Natural killer cell (primary cell): ENCODE data around the gene CAMKK1. TPM values are rescaled to one million over a fixed set of nuclear protein-coding genes. Genes with fewer than 3 reads are reported as not detected.

Experiments used
- ATAC-seq, 3 donors: fragments of 150-1000 bp in 2 of 3; fragments of 200-7000 bp in 1 of 3; cut with Tn5 transposase; 1 replicate in 1 of 3; 2 replicates in 2 of 3; pipeline ENCODE4 v1.10.0; 2021; ENCODE audit warnings: mild to moderate bottlenecking in 2 of 3, moderate library complexity in 2 of 3
- DNase-seq, 2 donors: peaks; one replicate each; pipeline versions ENCODE4 v3.0.0 to v3.0.0-alpha.2; 2013 to 2021; ENCODE audit warnings: mixed read lengths in 1 of 2
- H3K27ac ChIP-seq: one replicate; pipeline ENCODE4 v1.5.1; 2013; ENCODE audit warnings: mild to moderate bottlenecking, low read length
- H3K27me3 ChIP-seq: one replicate; pipeline ENCODE4 v1.6.1; 2013; ENCODE audit warnings: low read length; ENCODE audit not compliant: control insufficient read depth, insufficient read depth
- H3K36me3 ChIP-seq: one replicate; pipeline ENCODE4 v1.6.1; 2013; ENCODE audit warnings: low read length; ENCODE audit not compliant: control insufficient read depth, insufficient read depth
- H3K4me1 ChIP-seq: one replicate; pipeline ENCODE4 v1.6.1; 2013; ENCODE audit warnings: low read length; ENCODE audit not compliant: control insufficient read depth, insufficient read depth
- H3K4me3 ChIP-seq: one replicate; pipeline ENCODE4 v1.5.1; 2013; ENCODE audit warnings: low read length
- H3K9me3 ChIP-seq: one replicate; pipeline ENCODE4 v1.6.1; 2013; ENCODE audit warnings: low read length; ENCODE audit not compliant: control insufficient read depth, insufficient read depth
- H3K27ac Mint-ChIP-seq, 2 donors: one replicate each; pipeline ENCODE4 v1.8.0; 2022; ENCODE audit warnings: mild to moderate bottlenecking in 2 of 2, mixed read lengths in 2 of 2, moderate library complexity in 1 of 2
- H3K27me3 Mint-ChIP-seq, 2 donors: one replicate each; pipeline ENCODE4 v1.8.0; 2022; ENCODE audit warnings: low read depth in 2 of 2, mixed read lengths in 2 of 2
- H3K36me3 Mint-ChIP-seq: one replicate; pipeline ENCODE4 v1.8.0; 2022; ENCODE audit warnings: mixed read lengths
- H3K4me1 Mint-ChIP-seq, 2 donors: one replicate each; pipeline ENCODE4 v1.8.0; 2022; ENCODE audit warnings: mixed read lengths in 2 of 2
- H3K4me3 Mint-ChIP-seq: one replicate; pipeline ENCODE4 v1.8.0; 2022; ENCODE audit warnings: mild to moderate bottlenecking, moderate library complexity, mixed read lengths
- H3K9me3 Mint-ChIP-seq, 2 donors: one replicate each; pipeline ENCODE4 v1.8.0; 2022; ENCODE audit warnings: mixed read lengths in 2 of 2
- CTCF ChIP-seq: fragments of 200-600 bp; IDR thresholded peaks from one replicate; pipeline ENCODE4 v1.8.0; 2022; ENCODE audit warnings: antibody characterized with exemption
- WGBS: methylation state at CpG from one replicate; pipeline ENCODE4 v1.1.7; 2013; ENCODE audit warnings: missing lambda C conversion rate; ENCODE audit not compliant: insufficient coverage; 5-methylcytosine and 5-hydroxymethylcytosine counted together
- intact Hi-C: fragments of 100-400 bp; cut with micrococcal nuclease; formaldehyde crosslinking; loops from one replicate; pipeline ENCODE4 v1.14.2; 2022
- total RNA-seq, 4 donors: library from RNA; stranded (reverse); fragments of 120-200 nt in 1 of 4; gene quantifications; one replicate each; pipeline versions ENCODE4 v1.2.3 to v1.2.4, GENCODE V29; 2013 to 2022

The CAMKK1 gene
- total RNA-seq, 3 donors from 2014 or later (not counting 1 experiment from before 2014, with no cell fraction given): 3.2 to 4.3 (median 3.9) TPM

GRCh38 chr17:3866276-3866675 lies 26.6 kb downstream of the CAMKK1 start:
- H3K27ac Mint-ChIP-seq: no peak overlapping the region
- 93% methylated on average over 21 of the region's 21 CpGs for WGBS
- no peaks in the 10 kb centered on the region for H3K36me3 Mint-ChIP-seq
- H3K4me3 Mint-ChIP-seq: no peak overlapping the region
- Histone ChIP-seq H3K4me3 (no peak overlapping the region), H3K27ac (no peak overlapping the region), H3K36me3 (no peaks in the 10 kb centered on the region), H3K4me1 (peaks cover 8% of the 10 kb centered on the region), H3K27me3 (no peaks in the 10 kb centered on the region), H3K9me3 (no peaks in the 10 kb centered on the region)
- intact Hi-C loops: no loop called here
- DNase-seq: no peak
- peaks cover 8 to 14% of the 10 kb centered on the region in 2 donors for H3K4me1 Mint-ChIP-seq
- no peaks in the 10 kb centered on the region for H3K27me3 Mint-ChIP-seq
- no peak for ATAC-seq
- H3K9me3 Mint-ChIP-seq: no peaks in the 10 kb centered on the region
- TF ChIP-seq CTCF: no peak

DNA sequence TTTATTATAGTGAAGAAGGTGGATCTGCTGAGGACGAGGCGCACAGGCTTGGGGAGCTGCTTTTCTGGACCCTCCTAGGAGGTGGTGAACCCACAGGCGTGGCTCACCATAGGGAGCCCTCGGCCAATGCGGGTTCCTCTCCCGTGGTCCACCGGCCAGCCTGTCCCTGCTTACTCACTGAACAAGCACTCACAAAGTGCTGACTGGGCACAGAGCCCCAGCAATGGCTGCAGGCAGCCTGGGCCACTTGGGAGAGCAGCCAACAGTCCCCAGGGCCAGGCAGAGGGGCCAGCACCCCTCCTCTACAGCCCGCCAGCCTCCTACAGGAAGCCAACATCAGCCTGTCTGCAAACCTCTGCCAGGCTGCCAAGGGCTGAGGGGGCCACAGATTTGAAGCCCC lies 27.7 kb downstream of the CAMKK1 start:
- H3K27me3 ChIP-seq: no peaks in the 10 kb centered on the region
- no peaks in the 10 kb centered on the region for H3K27me3 Mint-ChIP-seq
- no peak overlapping the region for H3K4me3 Mint-ChIP-seq
- no peaks in the 10 kb centered on the region for H3K4me1 ChIP-seq
- no peak overlapping the region for H3K27ac Mint-ChIP-seq
- no peaks in the 10 kb centered on the region for H3K9me3 Mint-ChIP-seq
- intact Hi-C loops: no loop called here
- no peak overlapping the region for H3K4me3 ChIP-seq
- peaks cover 0 to 5% of the 10 kb centered on the region in 2 donors for H3K4me1 Mint-ChIP-seq
- no peak for TF ChIP-seq CTCF
- H3K36me3 Mint-ChIP-seq: no peaks in the 10 kb centered on the region
- 85% methylated on average over 8 of the region's 8 CpGs for WGBS
- no peak overlapping the region for H3K27ac ChIP-seq
- no peak for DNase-seq
- no peaks in the 10 kb centered on the region for H3K36me3 ChIP-seq
- no peak for ATAC-seq
- no peaks in the 10 kb centered on the region for H3K9me3 ChIP-seq

DNA sequence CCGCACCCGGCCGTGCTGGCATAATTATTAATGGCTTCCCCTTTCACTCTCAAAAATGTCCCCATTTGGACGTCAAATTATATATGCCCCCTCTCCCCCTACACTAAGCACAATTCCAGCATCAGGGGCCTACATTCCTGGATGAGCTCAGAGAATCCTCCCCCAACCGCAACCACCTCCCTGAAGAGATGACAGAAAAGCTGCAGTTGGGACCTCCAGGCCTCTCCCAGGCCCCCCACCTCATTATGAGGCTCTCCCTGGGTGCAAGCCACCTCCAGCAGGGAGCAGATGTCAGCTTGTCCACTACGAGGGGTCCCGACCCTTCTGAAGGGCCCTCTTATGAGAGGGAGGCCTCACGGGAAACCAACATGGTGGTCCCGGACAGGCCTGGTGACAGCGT lies 28.3 kb downstream of the CAMKK1 start:
- DNase-seq: no peak
- Mint-ChIP-seq H3K9me3 (no peaks in the 10 kb centered on the region), H3K27me3 (no peaks in the 10 kb centered on the region), H3K27ac (no peak overlapping the region), H3K4me1 (peaks cover 0 to 5% of the 10 kb centered on the region in 2 donors), H3K4me3 (no peak overlapping the region), H3K36me3 (no peaks in the 10 kb centered on the region)
- WGBS: 86% methylated on average over 10 of the region's 10 CpGs
- ATAC-seq: no peak
- Histone ChIP-seq H3K36me3 (no peaks in the 10 kb centered on the region), H3K4me3 (no peak overlapping the region), H3K9me3 (no peaks in the 10 kb centered on the region), H3K4me1 (no peaks in the 10 kb centered on the region), H3K27me3 (no peaks in the 10 kb centered on the region), H3K27ac (no peak overlapping the region)
- intact Hi-C loops: loop anchor here (5.0 kb wide), 1 partner anchor 48 kb away; no protein-coding TSS in a partner anchor
- TF ChIP-seq CTCF: no peak
